IMR-90 (cell line): ENCODE data around the gene SEMA3E.
A peak's percentile ranks its signal among the peaks of the same experiment; 100 is the strongest.

Experiments used
- CEBPB ChIP-seq: IDR thresholded peaks from 2 replicates; pipeline ENCODE4 v1.6.1; 2012; ENCODE audit warnings: low read depth, low read length, improper control_type of control experiment
- CHD1 ChIP-seq: IDR thresholded peaks from 2 replicates; pipeline ENCODE4 v1.6.1; 2012; ENCODE audit warnings: low read depth, low read length, improper control_type of control experiment
- CTCF ChIP-seq: conservative IDR thresholded peaks from 2 replicates; pipeline ENCODE4 v1.5.1; 2012; ENCODE audit warnings: mild to moderate bottlenecking, low read depth, low read length, improper control_type of control experiment
- MAFK ChIP-seq: IDR thresholded peaks from 2 replicates; pipeline ENCODE4 v1.6.1; 2012; ENCODE audit warnings: low read depth, low read length, improper control_type of control experiment
- MAZ ChIP-seq: IDR thresholded peaks from 2 replicates; pipeline ENCODE4 v1.6.1; 2012; ENCODE audit warnings: low read depth, mild to moderate bottlenecking, low read length, improper control_type of control experiment, moderate library complexity, borderline replicate concordance
- MXI1 ChIP-seq: IDR thresholded peaks from 2 replicates; pipeline ENCODE4 v1.6.1; 2012; ENCODE audit warnings: low read depth, mild to moderate bottlenecking, low read length, moderate library complexity, borderline replicate concordance
- NFE2L2 ChIP-seq: fragments of 150-350 bp; IDR thresholded peaks from 2 replicates; pipeline ENCODE4 v1.6.1; 2016; ENCODE audit warnings: low read depth, mild to moderate bottlenecking, low read length
- POLR2A ChIP-seq: IDR thresholded peaks from 2 replicates; pipeline ENCODE4 v1.6.1; 2012; ENCODE audit warnings: mild to moderate bottlenecking, low read depth, low read length
- RCOR1 ChIP-seq: IDR thresholded peaks from 2 replicates; pipeline ENCODE4 v1.6.1; 2012; ENCODE audit warnings: mild to moderate bottlenecking, low read length, improper control_type of control experiment; ENCODE audit not compliant: insufficient replicate concordance
- SMC3 ChIP-seq: fragments of 150-350 bp; IDR thresholded peaks from 2 replicates; pipeline ENCODE4 v1.6.1; 2016; ENCODE audit warnings: low read depth, mild to moderate bottlenecking, antibody characterized with exemption, low read length, moderate library complexity
- USF2 ChIP-seq: fragments of 150-350 bp; IDR thresholded peaks from 2 replicates; pipeline ENCODE4 v1.6.1; 2017; ENCODE audit warnings: mild to moderate bottlenecking, antibody characterized with exemption, low read length, low read depth

DNA sequence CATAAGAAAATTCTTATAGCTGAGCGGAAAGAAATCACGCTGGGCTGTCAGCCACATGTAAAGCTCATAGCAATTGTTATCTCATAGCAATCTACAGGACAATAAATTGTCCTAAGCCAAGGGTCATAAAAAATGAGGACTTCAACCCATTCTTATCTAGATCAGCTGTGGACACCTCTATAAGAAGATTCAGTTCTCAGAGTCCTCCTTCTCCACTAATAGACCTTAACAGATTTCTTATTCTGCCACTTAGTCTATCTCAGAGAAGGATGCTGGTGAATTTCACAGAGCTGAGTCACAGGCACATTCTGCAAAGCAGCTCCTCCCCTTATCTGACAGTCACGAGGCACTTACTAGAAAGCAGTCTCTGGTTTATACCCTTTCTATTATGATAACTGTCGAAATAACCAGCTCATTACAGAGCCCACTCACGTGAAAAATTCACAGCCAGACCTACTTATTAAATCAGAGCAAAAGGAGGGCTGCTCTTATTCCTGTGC lies 300.9 kb downstream of the SEMA3E start:
- peak; percentile 32; the same call in 1 of the 2 replicates for TF ChIP-seq USF2
- no peak for TF ChIP-seq CEBPB
- no peak for TF ChIP-seq CTCF
- no peak for TF ChIP-seq RCOR1
- no peak for TF ChIP-seq MAFK
- TF ChIP-seq POLR2A: no peak
- no peak for TF ChIP-seq SMC3
- no peak for TF ChIP-seq CHD1
- no peak for TF ChIP-seq MXI1
- TF ChIP-seq NFE2L2: no peak
- no peak for TF ChIP-seq MAZ
